DND-41 (cell line): Measurements from ENCODE around the gene LHFPL4.

Source experiments
- ATAC-seq: fragments of 200-7000 bp; cut with Tn5 transposase; 3 replicates; pipeline ENCODE4 v1.9.1; 2021; ENCODE audit warnings: low read depth; ENCODE audit not compliant: insufficient read depth
- DNase-seq: peaks from one replicate; pipeline ENCODE4 v3.0.0-alpha.2; 2020
- H2AFZ ChIP-seq: 2 replicates; pipeline ENCODE4 v1.6.0; 2012; ENCODE audit warnings: low read depth, low read length
- H3K27ac ChIP-seq: 2 replicates; pipeline ENCODE4 v1.5.1; 2012; ENCODE audit warnings: low read length, inconsistent platforms
- H3K27me3 ChIP-seq: fragments of 200-600 bp; sonication (generic); 2 replicates; pipeline ENCODE4 v1.6.0; 2012; ENCODE audit warnings: low read length, mild to moderate bottlenecking, inconsistent platforms; ENCODE audit not compliant: insufficient read depth, poor library complexity
- H3K36me3 ChIP-seq: 2 replicates; pipeline ENCODE4 v1.5.1; 2012; ENCODE audit warnings: low read length, inconsistent platforms; ENCODE audit not compliant: insufficient read depth
- H3K4me1 ChIP-seq: 2 replicates; pipeline ENCODE4 v1.5.1; 2012; ENCODE audit warnings: mild to moderate bottlenecking, low read length; ENCODE audit not compliant: insufficient read depth
- H3K4me2 ChIP-seq: 2 replicates; pipeline ENCODE4 v1.6.0; 2012; ENCODE audit warnings: mild to moderate bottlenecking, moderate library complexity, low read length, inconsistent platforms; ENCODE audit not compliant: insufficient read depth
- H3K4me3 ChIP-seq, 2 experiments: fragments of 200-600 bp in 1 of 2; shearing (Covaris generic) in 1 of 2; 2 replicates each; pipeline ENCODE4 v1.5.1; 2012 to 2016; ENCODE audit warnings: inconsistent platforms in 2 of 2, low read length in 2 of 2, mild to moderate bottlenecking in 2 of 2, low read depth in 1 of 2, moderate library complexity in 1 of 2
- H3K79me2 ChIP-seq: 2 replicates; pipeline ENCODE4 v1.6.0; 2012; ENCODE audit warnings: low read length, inconsistent platforms; ENCODE audit not compliant: insufficient read depth
- H3K9ac ChIP-seq: 2 replicates; pipeline ENCODE4 v1.6.0; 2012; ENCODE audit warnings: low read depth, mild to moderate bottlenecking, inconsistent platforms, low read length, moderate library complexity
- H3K9me3 ChIP-seq: 2 replicates; pipeline ENCODE4 v1.5.1; 2012; ENCODE audit warnings: low read length, moderate library complexity, mild to moderate bottlenecking, inconsistent platforms; ENCODE audit not compliant: insufficient read depth, severe bottlenecking
- H4K20me1 ChIP-seq: 2 replicates; pipeline ENCODE4 v1.6.0; 2012; ENCODE audit warnings: low read length; ENCODE audit not compliant: insufficient read depth
- CTCF ChIP-seq: IDR thresholded peaks from 2 replicates; pipeline ENCODE4 v1.5.1; 2012; ENCODE audit warnings: borderline replicate concordance, low read length, moderate library complexity, mild to moderate bottlenecking; ENCODE audit not compliant: poor library complexity, severe bottlenecking; ENCODE audit errors: extremely low read depth
- EZH2 ChIP-seq: IDR thresholded peaks from 3 replicates; pipeline ENCODE4 v1.6.1; 2012; ENCODE audit warnings: borderline replicate concordance, low read depth, mild to moderate bottlenecking, moderate library complexity, low read length, inconsistent platforms; ENCODE audit not compliant: severe bottlenecking

Gene LHFPL4

DNA sequence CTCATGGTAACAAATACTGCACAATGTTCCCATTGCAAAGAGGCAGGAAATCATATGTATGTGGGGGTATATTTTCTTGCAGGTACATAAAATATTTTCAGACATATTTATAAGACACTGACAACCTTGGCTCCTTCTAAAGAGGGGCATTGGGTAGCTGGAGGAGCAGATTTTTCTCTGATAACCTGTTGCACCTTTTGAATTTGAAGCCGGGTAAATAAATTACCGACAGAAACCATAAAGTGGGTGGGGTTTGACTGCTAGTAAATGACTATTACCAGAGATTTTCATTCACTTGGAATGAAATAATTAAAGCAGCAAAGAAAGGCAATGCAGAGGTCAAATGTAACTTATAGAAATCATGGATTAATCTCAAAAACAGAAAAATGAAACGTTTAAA lies 19.2 kb downstream of the LHFPL4 start:
- Histone ChIP-seq H2AFZ (no peak overlapping the region), H3K4me3 (no peak overlapping the region), H3K27ac (no peak overlapping the region), H3K9ac (no peak overlapping the region), H3K79me2 (no peaks in the 10 kb centered on the region), H4K20me1 (no peaks in the 10 kb centered on the region), H3K36me3 (no peaks in the 10 kb centered on the region), H3K9me3 (no peaks in the 10 kb centered on the region), H3K4me1 (no peaks in the 10 kb centered on the region), H3K27me3 (peaks cover 12% of the 10 kb centered on the region), H3K4me2 (no peak overlapping the region)
- ATAC-seq = no peak
- TF ChIP-seq EZH2 (no peak), CTCF (no peak)
- DNase-seq = no peak

GRCh38 chr3:9525078-9525477 lies 28.5 kb downstream of the LHFPL4 start:
- Histone ChIP-seq H3K27me3 (peaks cover 10% of the 10 kb centered on the region), H3K9ac (no peak overlapping the region), H3K4me2 (no peak overlapping the region), H3K79me2 (no peaks in the 10 kb centered on the region), H3K27ac (no peak overlapping the region), H3K36me3 (no peaks in the 10 kb centered on the region), H2AFZ (no peak overlapping the region), H3K4me1 (no peaks in the 10 kb centered on the region), H4K20me1 (no peaks in the 10 kb centered on the region), H3K9me3 (no peaks in the 10 kb centered on the region), H3K4me3 (no peak overlapping the region)
- TF ChIP-seq CTCF (no peak), EZH2 (no peak)
- DNase-seq = no peak
- no peak for ATAC-seq

- TF ChIP-seq EZH2 = no peak
- TF ChIP-seq CTCF = no peak
- Histone ChIP-seq H3K36me3 (no peaks in the 10 kb centered on the region), H3K4me2 (no peak overlapping the region), H4K20me1 (no peaks in the 10 kb centered on the region), H2AFZ (no peak overlapping the region), H3K79me2 (no peaks in the 10 kb centered on the region), H3K4me3 (no peak overlapping the region), H3K27ac (no peak overlapping the region), H3K27me3 (no peaks in the 10 kb centered on the region), H3K4me1 (no peaks in the 10 kb centered on the region), H3K9ac (no peak overlapping the region), H3K9me3 (no peaks in the 10 kb centered on the region)
- DNase-seq (no peak), ATAC-seq (no peak)
Observed at GRCh38 chr3:9514956-9515355, 38.7 kb downstream of the LHFPL4 start.

GRCh38 chr3:9514306-9514705 lies 39.3 kb downstream of the LHFPL4 start:
- H3K27ac ChIP-seq = no peak overlapping the region
- no peak overlapping the region for H3K4me3 ChIP-seq
- ATAC-seq (no peak), DNase-seq (no peak)
- no peak overlapping the region for H3K4me2 ChIP-seq
- H3K9ac ChIP-seq = no peak overlapping the region
- H2AFZ ChIP-seq = no peak overlapping the region
- H4K20me1 ChIP-seq = no peaks in the 10 kb centered on the region
- no peaks in the 10 kb centered on the region for H3K4me1 ChIP-seq
- no peaks in the 10 kb centered on the region for H3K27me3 ChIP-seq
- no peaks in the 10 kb centered on the region for H3K9me3 ChIP-seq
- TF ChIP-seq EZH2 (no peak), CTCF (no peak)
- no peaks in the 10 kb centered on the region for H3K79me2 ChIP-seq
- H3K36me3 ChIP-seq = no peaks in the 10 kb centered on the region
